GM23248 (cell line): ENCODE results near the gene SNRNP70. TPM values are rescaled to one million over a fixed set of nuclear protein-coding genes. Genes with fewer than 3 reads are reported as not detected.

Experiments
- DNase-seq: peaks from one replicate; pipeline ENCODE4 v3.0.0-alpha.2; 2015
- H2AFZ ChIP-seq: fragments of 200-600 bp; sonication (generic); 2 replicates; pipeline ENCODE4 v1.6.1; 2016; ENCODE audit warnings: antibody characterized with exemption
- H3F3A ChIP-seq: fragments of 200-600 bp; sonication (generic); 2 replicates; pipeline ENCODE4 v1.6.1; 2016; ENCODE audit warnings: mild to moderate bottlenecking, antibody characterized with exemption, mixed run types; ENCODE audit not compliant: insufficient read depth
- H3K27ac ChIP-seq: fragments of 200-600 bp; sonication (generic); 2 replicates; pipeline ENCODE4 v1.5.1; 2016; ENCODE audit warnings: mild to moderate bottlenecking
- H3K27me3 ChIP-seq: fragments of 200-600 bp; sonication (generic); replicated peaks from 2 replicates; pipeline ENCODE4 v1.6.1; 2016; ENCODE audit warnings: mild to moderate bottlenecking; ENCODE audit not compliant: insufficient read depth
- H3K36me3 ChIP-seq: fragments of 200-600 bp; sonication (generic); 2 replicates; pipeline ENCODE4 v1.6.1; 2016; ENCODE audit warnings: low read depth, mild to moderate bottlenecking
- H3K4me1 ChIP-seq: fragments of 200-600 bp; sonication (generic); 2 replicates; pipeline ENCODE4 v1.6.1; 2016; ENCODE audit warnings: mild to moderate bottlenecking; ENCODE audit not compliant: insufficient read depth
- H3K4me2 ChIP-seq: fragments of 200-600 bp; sonication (generic); one replicate; pipeline ENCODE4 v1.6.1; 2016; ENCODE audit warnings: mild to moderate bottlenecking; ENCODE audit not compliant: unreplicated experiment
- H3K4me3 ChIP-seq: fragments of 200-600 bp; sonication (generic); 2 replicates; pipeline ENCODE4 v1.5.1; 2016; ENCODE audit warnings: mild to moderate bottlenecking
- H3K79me2 ChIP-seq: fragments of 200-600 bp; sonication (generic); 2 replicates; pipeline ENCODE4 v1.6.1; 2016; ENCODE audit warnings: mild to moderate bottlenecking; ENCODE audit not compliant: insufficient read depth
- H3K9ac ChIP-seq: fragments of 200-600 bp; sonication (generic); 2 replicates; pipeline ENCODE4 v1.6.1; 2016; ENCODE audit warnings: mild to moderate bottlenecking
- H3K9me2 ChIP-seq: fragments of 200-600 bp; sonication (generic); 2 replicates; pipeline ENCODE4 v1.6.1; 2016; ENCODE audit warnings: mixed run types, mild to moderate bottlenecking, moderate library complexity; ENCODE audit not compliant: insufficient read depth
- H3K9me3 ChIP-seq: fragments of 200-600 bp; sonication (generic); one replicate; pipeline ENCODE4 v1.6.1; 2017; ENCODE audit warnings: low read depth
- H4K20me1 ChIP-seq: fragments of 200-600 bp; sonication (generic); 2 replicates; pipeline ENCODE4 v1.6.0; 2016; ENCODE audit not compliant: insufficient read depth
- EZH2 ChIP-seq: fragments of 200-600 bp; sonication (generic); IDR thresholded peaks from 2 replicates; pipeline ENCODE4 v1.6.1; 2018; ENCODE audit warnings: antibody characterized with exemption, mild to moderate bottlenecking; ENCODE audit not compliant: insufficient read depth, poor library complexity, severe bottlenecking
- EZH2phosphoT487 ChIP-seq: fragments of 200-600 bp; sonication (generic); IDR thresholded peaks from 2 replicates; pipeline ENCODE4 v1.6.1; 2018; ENCODE audit warnings: antibody characterized with exemption, moderate library complexity, mild to moderate bottlenecking, low read depth; ENCODE audit not compliant: insufficient read depth
- WGBS, 2 experiments: methylation state at CpG; one replicate each; pipeline ENCODE4 v1.1.6; 2015 to 2017; ENCODE audit warnings: low lambda C conversion rate in 2 of 2, low coverage in 1 of 2; ENCODE audit errors: missing lambda C conversion rate in 2 of 2; 5-methylcytosine and 5-hydroxymethylcytosine counted together
- in situ Hi-C: fragments of 300-500 bp; cut with MboI; formaldehyde crosslinking; loops from 2 replicates; pipeline ENCODE4 v1.15.0; 2020
- polyA plus RNA-seq: library from polyadenylated mRNA; unstranded; fragments of >200 nt; fragmentation: Nextera tagmentation; extraction: Ambion mirVana; gene quantifications from 2 replicates; pipeline ENCODE4 v1.2.1, GENCODE V29; 2016
- total RNA-seq: library from RNA; depleted of rRNA; stranded (reverse); fragments of >200 nt; shearing (Covaris generic); gene quantifications from 2 replicates; pipeline ENCODE4 v1.2.3, GENCODE V29; 2014

Gene SNRNP70
- total and polyA plus RNA-seq, 2 experiments from 2014 or later = 104 to 146 TPM

DNA sequence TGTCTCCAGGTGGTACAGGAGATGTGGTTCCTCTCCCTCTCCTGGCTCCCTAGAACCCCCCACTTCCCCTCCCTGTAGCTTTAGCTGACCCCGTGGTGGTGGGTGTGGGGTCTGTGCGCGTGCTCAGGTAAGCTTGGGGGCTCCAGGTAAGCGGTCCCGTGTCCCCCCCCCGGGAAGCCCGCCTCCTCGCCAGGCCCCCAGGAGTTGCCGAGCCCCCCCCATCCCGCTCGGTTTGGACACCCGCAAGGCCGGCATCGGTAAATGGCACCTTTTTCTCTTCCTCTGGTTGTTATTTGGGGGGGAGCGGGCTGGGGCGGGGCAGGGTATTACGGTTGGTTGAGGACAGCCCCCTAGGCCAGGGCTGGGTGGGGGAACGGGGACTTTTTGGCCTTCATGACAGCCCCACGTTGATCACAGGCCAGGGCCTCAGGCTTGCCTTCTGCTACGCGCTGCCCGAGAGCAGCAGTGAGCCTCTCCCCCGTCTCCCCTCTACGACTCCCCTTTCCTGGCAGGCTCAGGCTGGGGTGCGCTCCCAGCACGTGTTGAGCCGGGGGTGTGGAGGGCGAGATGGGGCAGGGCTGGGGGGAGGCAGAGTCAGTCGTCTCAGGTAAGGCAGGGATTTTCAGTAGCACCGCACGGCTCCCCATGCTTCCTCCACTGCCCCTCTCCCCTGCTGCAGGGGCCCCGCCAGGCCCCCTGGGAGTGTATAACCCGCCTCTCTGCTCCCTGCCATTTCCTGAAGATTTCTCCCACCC lies 18.3 kb downstream of the SNRNP70 start:
- DNase-seq = no peak
- H3K9ac ChIP-seq = no peak overlapping the region
- no peak overlapping the region for H3K4me3 ChIP-seq
- H2AFZ ChIP-seq = no peak overlapping the region
- H3F3A ChIP-seq = peaks cover 16% of the 10 kb centered on the region
- 91 to 95% methylated on average over 4 to 33 of the region's 33 CpGs for WGBS, 2 experiments
- in situ Hi-C loops = no loop called here
- no peaks in the 10 kb centered on the region for H3K9me3 ChIP-seq
- TF ChIP-seq EZH2 (no peak), EZH2phosphoT487 (no peak)
- no peaks in the 10 kb centered on the region for H3K27me3 ChIP-seq
- peaks cover 31% of the 10 kb centered on the region for H3K79me2 ChIP-seq
- H3K4me1 ChIP-seq = no peaks in the 10 kb centered on the region
- peaks cover 38% of the 10 kb centered on the region for H3K36me3 ChIP-seq
- no peak overlapping the region for H3K27ac ChIP-seq
- H3K4me2 ChIP-seq = no peak overlapping the region
- peaks cover 6% of the 10 kb centered on the region for H4K20me1 ChIP-seq
- H3K9me2 ChIP-seq = no peaks in the 10 kb centered on the region

DNA sequence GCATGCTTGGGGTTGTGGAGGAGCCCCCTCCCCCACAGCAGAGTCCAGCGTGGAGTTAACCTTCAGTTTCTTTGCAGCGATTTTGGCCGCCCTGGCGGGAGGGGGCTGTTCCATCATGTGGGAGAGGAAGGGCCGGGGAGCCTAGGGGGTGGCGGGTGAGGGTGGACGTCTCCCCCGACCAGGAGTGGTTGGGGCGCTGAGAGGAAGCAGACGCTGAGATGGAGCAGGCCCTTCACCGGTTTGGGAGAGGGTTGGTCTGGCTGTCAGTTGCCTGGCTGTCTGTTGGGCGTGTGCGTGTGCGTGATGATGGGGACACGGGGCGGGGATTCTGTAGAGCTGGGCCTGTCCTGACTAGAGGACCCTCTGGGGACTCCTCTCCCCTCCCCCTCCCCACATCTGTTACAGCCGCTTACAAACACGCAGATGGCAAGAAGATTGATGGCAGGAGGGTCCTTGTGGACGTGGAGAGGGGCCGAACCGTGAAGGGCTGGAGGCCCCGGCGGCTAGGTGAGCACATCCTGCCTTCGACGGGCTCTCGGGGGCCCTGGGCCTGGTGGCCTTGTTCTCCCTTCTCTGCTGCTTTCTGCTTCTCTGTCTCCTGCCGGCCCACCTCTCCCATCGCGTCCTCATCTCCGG lies 19.1 kb downstream of the SNRNP70 start:
- H3K36me3 ChIP-seq = peaks cover 37% of the 10 kb centered on the region; the same call in 1 of the 2 replicates
- H3F3A ChIP-seq = peaks cover 25% of the 10 kb centered on the region
- H4K20me1 ChIP-seq = no peaks in the 10 kb centered on the region; the same call in 1 of the 2 replicates
- no peaks in the 10 kb centered on the region for H3K9me3 ChIP-seq
- TF ChIP-seq EZH2phosphoT487 (no peak), EZH2 (no peak)
- H3K4me1 ChIP-seq = no peaks in the 10 kb centered on the region
- no peak overlapping the region for H3K27ac ChIP-seq
- in situ Hi-C loops = no loop called here
- no peaks in the 10 kb centered on the region for H3K9me2 ChIP-seq
- no peak overlapping the region for H2AFZ ChIP-seq
- WGBS, 2 experiments = 76 to 79% methylated on average over 26 to 30 of the region's 30 CpGs
- no peaks in the 10 kb centered on the region for H3K27me3 ChIP-seq
- H3K9ac ChIP-seq = no peak overlapping the region
- no peak overlapping the region for H3K4me3 ChIP-seq
- H3K4me2 ChIP-seq = no peak overlapping the region
- peaks cover 23% of the 10 kb centered on the region for H3K79me2 ChIP-seq
- no peak for DNase-seq

DNA sequence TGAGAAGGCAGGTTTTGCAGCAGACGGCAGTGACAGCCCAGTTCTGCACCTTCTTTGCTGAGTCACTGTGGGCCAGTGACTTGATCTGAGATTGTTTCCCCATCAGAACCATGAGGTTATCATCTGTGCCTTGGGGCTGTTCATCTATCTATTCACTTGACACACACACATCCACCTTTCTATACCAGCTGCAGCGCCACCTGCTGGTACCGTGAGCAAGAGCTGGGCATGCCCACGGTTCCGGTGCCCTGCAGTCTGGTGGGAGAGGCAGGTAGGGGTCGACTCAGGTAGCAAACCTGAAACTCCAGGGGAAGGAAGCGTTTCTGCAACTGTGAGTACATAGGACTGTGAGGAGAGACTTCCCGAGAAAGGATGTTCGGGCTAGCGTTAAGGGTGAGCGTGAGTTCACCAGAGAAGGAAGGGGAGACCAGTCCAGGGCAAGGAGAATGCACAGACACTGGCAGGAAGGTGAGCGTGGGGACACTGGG lies 21.4 kb downstream of the SNRNP70 start:
- 67 to 73% methylated on average over 12 of the region's 12 CpGs for WGBS, 2 experiments
- Histone ChIP-seq H3K27me3 (no peaks in the 10 kb centered on the region), H3K36me3 (peaks cover 34% of the 10 kb centered on the region; the same call in 1 of the 2 replicates), H2AFZ (no peak overlapping the region), H3K4me3 (no peak overlapping the region), H4K20me1 (no peaks in the 10 kb centered on the region; the same call in 1 of the 2 replicates), H3K79me2 (peaks cover 5% of the 10 kb centered on the region; the same call in 1 of the 2 replicates), H3K4me2 (no peak overlapping the region), H3K9me2 (no peaks in the 10 kb centered on the region), H3K9me3 (no peaks in the 10 kb centered on the region), H3K9ac (no peak overlapping the region), H3K27ac (no peak overlapping the region), H3F3A (peaks cover 47% of the 10 kb centered on the region), H3K4me1 (peaks cover 13% of the 10 kb centered on the region)
- no peak for TF ChIP-seq EZH2
- TF ChIP-seq EZH2phosphoT487 = no peak
- DNase-seq = peak; percentile 67
- in situ Hi-C loops = no loop called here

DNA sequence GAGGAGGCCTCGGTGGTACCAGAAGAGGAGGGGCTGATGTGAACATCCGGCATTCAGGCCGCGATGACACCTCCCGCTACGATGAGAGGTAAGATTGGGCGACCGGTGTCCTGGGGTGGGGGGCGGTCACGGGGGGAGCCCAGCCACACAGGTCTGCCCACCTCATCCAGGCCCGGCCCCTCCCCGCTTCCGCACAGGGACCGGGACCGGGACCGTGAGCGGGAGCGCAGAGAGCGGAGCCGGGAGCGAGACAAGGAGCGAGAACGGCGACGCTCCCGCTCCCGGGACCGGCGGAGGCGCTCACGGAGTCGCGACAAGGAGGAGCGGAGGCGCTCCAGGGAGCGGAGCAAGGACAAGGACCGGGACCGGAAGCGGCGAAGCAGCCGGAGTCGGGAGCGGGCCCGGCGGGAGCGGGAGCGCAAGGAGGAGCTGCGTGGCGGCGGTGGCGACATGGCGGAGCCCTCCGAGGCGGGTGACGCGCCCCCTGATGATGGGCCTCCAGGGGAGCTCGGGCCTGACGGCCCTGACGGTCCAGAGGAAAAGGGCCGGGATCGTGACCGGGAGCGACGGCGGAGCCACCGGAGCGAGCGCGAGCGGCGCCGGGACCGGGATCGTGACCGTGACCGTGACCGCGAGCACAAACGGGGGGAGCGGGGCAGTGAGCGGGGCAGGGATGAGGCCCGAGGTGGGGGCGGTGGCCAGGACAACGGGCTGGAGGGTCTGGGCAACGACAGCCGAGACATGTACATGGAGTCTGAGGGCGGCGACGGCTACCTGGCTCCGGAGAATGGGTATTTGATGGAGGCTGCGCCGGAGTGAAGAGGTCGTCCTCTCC lies 22.6 kb downstream of the SNRNP70 start:
- peaks cover 47% of the 10 kb centered on the region for H3F3A ChIP-seq
- H3K9me2 ChIP-seq = no peaks in the 10 kb centered on the region
- no peak overlapping the region for H2AFZ ChIP-seq
- TF ChIP-seq EZH2phosphoT487 (no peak), EZH2 (no peak)
- no peaks in the 10 kb centered on the region; the same call in 1 of the 2 replicates for H4K20me1 ChIP-seq
- H3K4me3 ChIP-seq = no peak overlapping the region
- peaks cover 28% of the 10 kb centered on the region; the same call in 1 of the 2 replicates for H3K36me3 ChIP-seq
- H3K4me2 ChIP-seq = no peak overlapping the region
- H3K79me2 ChIP-seq = peaks cover 5% of the 10 kb centered on the region; the same call in 1 of the 2 replicates
- H3K9me3 ChIP-seq = no peaks in the 10 kb centered on the region
- WGBS, 2 experiments = 93 to 95% methylated on average over 20 to 93 of the region's 93 CpGs
- in situ Hi-C loops = no loop called here
- DNase-seq = no peak
- H3K9ac ChIP-seq = no peak overlapping the region
- H3K27me3 ChIP-seq = no peaks in the 10 kb centered on the region
- H3K27ac ChIP-seq = no peak overlapping the region
- peaks cover 13% of the 10 kb centered on the region for H3K4me1 ChIP-seq
